ENCODE measurements around the gene COBLL1. TPM values are rescaled to one million over a fixed set of nuclear protein-coding genes. Genes with fewer than 3 reads are reported as not detected.

The COBLL1 gene
- total RNA-seq, 1 experiment from 2014 or later, result 3.6 TPM

DNA sequence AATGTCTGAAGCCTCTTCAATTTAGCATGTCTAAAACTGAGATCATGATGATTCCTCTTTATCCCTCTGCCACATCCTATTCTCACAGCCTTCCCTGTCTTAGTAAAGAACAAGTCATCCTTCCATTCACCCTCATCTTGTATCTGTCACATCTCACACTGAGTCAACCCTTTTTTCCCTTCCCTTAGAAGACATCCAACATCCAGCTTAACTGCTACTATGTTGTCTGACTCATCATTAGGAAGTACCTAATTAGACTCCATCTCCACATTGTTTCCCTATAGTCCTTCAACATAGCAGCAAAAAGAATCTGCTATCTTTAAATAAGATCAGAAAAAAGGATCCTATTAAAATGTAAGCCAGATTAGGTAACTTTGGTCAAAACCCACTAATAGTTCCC, 135.1 kb downstream of the COBLL1 start:
- TF ChIP-seq EZH2phosphoT487 (IDR thresholded peaks at IDR 0.05; ENCODE audit: borderline replicate concordance, low read length) (no peak), EZH2 (IDR thresholded peaks at IDR 0.05; ENCODE audit: low read length, unreplicated experiment) (no peak)
- TF ChIP-seq, protein P1, sequence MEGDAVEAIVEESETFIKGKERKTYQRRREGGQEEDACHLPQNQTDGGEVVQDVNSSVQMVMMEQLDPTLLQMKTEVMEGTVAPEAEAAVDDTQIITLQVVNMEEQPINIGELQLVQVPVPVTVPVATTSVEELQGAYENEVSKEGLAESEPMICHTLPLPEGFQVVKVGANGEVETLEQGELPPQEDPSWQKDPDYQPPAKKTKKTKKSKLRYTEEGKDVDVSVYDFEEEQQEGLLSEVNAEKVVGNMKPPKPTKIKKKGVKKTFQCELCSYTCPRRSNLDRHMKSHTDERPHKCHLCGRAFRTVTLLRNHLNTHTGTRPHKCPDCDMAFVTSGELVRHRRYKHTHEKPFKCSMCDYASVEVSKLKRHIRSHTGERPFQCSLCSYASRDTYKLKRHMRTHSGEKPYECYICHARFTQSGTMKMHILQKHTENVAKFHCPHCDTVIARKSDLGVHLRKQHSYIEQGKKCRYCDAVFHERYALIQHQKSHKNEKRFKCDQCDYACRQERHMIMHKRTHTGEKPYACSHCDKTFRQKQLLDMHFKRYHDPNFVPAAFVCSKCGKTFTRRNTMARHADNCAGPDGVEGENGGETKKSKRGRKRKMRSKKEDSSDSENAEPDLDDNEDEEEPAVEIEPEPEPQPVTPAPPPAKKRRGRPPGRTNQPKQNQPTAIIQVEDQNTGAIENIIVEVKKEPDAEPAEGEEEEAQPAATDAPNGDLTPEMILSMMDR (conservative IDR thresholded peaks at IDR 0.05; ENCODE audit: low read depth, low read length), result no peak
- Histone ChIP-seq H3K36me3 (ENCODE audit: low read depth, low read length) (no peaks in the 10 kb centered on the region), H3K9me3 (ENCODE audit: low read length) (no peaks in the 10 kb centered on the region), H3K9me2 (replicated peaks; ENCODE audit: low read length) (no peaks in the 10 kb centered on the region), H3K4me1 (ENCODE audit: insufficient read depth, low read length) (peaks cover 21% of the 10 kb centered on the region), H4K20me1 (ENCODE audit: low read length) (no peaks in the 10 kb centered on the region), H3K27ac (ENCODE audit: low read length) (no peak overlapping the region), H3K4me3 (ENCODE audit: low read length) (no peak overlapping the region), H3K79me2 (ENCODE audit: low read length) (no peaks in the 10 kb centered on the region), H3K9ac (ENCODE audit: low read length) (no peak overlapping the region), H3F3A (ENCODE audit: low read length, unreplicated experiment) (no peaks in the 10 kb centered on the region), H3K27me3 (ENCODE audit: low read length) (no peaks in the 10 kb centered on the region), H2AFZ (ENCODE audit: low read length) (no peak overlapping the region), H3K4me2 (ENCODE audit: low read length) (no peak overlapping the region)
- intact Hi-C loops (cut with micrococcal nuclease), result no loop called here
- ChIA-PET POLR2A (ENCODE audit: unreplicated experiment) (no interaction called here), CTCF (no interaction called here)
- DNase-seq (peak; percentile 71), ATAC-seq (peak; percentile 80)
- no TSS peak for BruUV-seq (replicated peaks)

DNA sequence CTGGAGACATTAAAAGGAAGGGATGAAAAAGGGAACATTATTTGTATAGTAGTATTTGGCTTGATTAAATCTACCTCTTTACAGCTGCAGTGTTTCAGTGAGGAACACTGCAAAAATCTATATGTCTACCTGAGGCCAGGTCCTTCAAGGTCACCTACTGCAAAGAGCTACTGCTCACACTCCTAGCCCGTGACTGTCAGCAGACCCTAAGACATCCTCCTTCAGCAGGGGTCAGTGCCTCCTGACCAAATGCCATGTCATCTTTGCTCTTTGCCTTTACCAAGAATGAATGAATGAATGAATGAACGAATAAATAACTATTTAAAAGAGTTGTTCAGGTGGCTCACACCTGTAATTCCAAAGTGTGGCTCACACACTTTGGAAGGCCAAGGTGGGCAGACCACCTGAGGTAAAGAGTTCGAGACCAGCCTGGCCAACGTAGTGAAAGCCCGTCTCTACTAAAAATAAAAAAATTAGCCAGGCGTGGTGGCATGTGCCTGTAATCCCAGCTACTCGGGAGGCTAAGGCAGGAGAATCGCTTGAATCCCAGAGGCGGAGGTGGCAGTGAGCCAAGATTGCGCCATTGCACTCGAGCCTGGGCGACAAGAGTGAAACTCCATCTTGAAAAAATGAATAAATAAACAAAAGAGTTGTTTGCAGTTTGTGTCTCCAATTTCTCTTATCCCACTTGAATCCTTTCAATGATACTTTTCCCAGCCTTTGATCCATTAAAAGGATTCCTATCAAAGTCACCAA, 136.0 kb downstream of the COBLL1 start:
- H3K4me1 ChIP-seq (ENCODE audit: insufficient read depth, low read length), result peaks cover 12% of the 10 kb centered on the region; the same call in 1 of the 2 replicates
- DNase-seq (no peak), ATAC-seq (no peak)
- intact Hi-C loops (cut with micrococcal nuclease), result no loop called here
- no peaks in the 10 kb centered on the region for H3K9me3 ChIP-seq (ENCODE audit: low read length)
- H3K36me3 ChIP-seq (ENCODE audit: low read depth, low read length), result no peaks in the 10 kb centered on the region
- no peak overlapping the region for H3K4me2 ChIP-seq (ENCODE audit: low read length)
- no peak overlapping the region for H3K27ac ChIP-seq (ENCODE audit: low read length)
- no peak overlapping the region for H2AFZ ChIP-seq (ENCODE audit: low read length)
- ChIA-PET POLR2A (ENCODE audit: unreplicated experiment) (no interaction called here), CTCF (no interaction called here)
- no peaks in the 10 kb centered on the region for H3K9me2 ChIP-seq (replicated peaks; ENCODE audit: low read length)
- H3K27me3 ChIP-seq (ENCODE audit: low read length), result no peaks in the 10 kb centered on the region
- H3K4me3 ChIP-seq (ENCODE audit: low read length), result no peak overlapping the region
- H4K20me1 ChIP-seq (ENCODE audit: low read length), result no peaks in the 10 kb centered on the region
- H3F3A ChIP-seq (ENCODE audit: low read length, unreplicated experiment), result no peaks in the 10 kb centered on the region
- TF ChIP-seq, protein P1 (conservative IDR thresholded peaks at IDR 0.05; ENCODE audit: low read depth, low read length), result no peak
- H3K79me2 ChIP-seq (ENCODE audit: low read length), result no peaks in the 10 kb centered on the region
- H3K9ac ChIP-seq (ENCODE audit: low read length), result no peak overlapping the region
- BruUV-seq (replicated peaks), result no TSS peak

DNA sequence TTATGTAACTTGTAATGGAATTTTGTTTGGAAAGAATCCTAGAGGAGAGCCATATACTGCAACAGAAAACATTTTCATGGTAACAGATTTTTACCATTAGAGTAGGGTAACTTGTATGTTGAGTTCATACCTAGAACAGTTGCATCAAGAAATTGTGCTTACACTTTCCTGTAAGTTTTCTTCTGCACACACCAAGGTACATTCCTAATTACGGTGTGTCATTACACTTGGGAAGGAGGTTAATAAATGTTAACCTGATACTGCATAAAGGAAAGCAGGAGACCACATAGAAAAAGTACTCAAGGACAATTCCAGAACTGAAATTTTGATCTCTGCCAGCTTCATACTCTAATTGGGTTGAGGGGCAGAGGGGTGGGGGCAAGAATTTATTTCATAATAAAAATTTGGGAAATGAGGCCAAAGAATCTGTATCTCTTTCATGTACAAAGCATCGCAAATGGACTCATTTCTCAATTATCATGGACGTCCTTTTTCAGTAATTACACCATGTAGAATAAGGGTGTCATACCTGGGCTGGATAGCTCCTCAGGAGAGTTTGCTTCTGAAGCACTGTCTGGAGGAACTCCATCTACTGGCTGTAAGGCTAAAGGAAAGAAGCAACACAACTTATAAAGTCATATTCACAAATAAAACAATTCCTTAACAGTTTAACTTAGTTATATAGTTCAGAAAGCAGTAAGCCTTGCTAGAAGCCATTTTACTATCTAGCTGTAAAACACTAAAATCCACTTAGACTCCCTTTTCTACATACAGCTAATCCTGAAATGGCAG, 137.5 kb downstream of the COBLL1 start:
- POLR2A ChIA-PET (ENCODE audit: unreplicated experiment), result no interaction called here
- H3K4me1 ChIP-seq (ENCODE audit: insufficient read depth, low read length), result peaks cover 6% of the 10 kb centered on the region; the same call in 1 of the 2 replicates
- ATAC-seq, result no peak

More for the DNA sequence above, 137.5 kb downstream of the COBLL1 start:
- H3K4me3 ChIP-seq (ENCODE audit: low read length), result no peak overlapping the region
- no peak for DNase-seq
- no peaks in the 10 kb centered on the region for H3K27me3 ChIP-seq (ENCODE audit: low read length)
- no peaks in the 10 kb centered on the region for H3F3A ChIP-seq (ENCODE audit: low read length, unreplicated experiment)
- intact Hi-C loops (cut with micrococcal nuclease), result no loop called here
- no peak overlapping the region for H3K27ac ChIP-seq (ENCODE audit: low read length)
- no peak overlapping the region for H3K9ac ChIP-seq (ENCODE audit: low read length)
- H2AFZ ChIP-seq (ENCODE audit: low read length), result no peak overlapping the region
- no TSS peak for BruUV-seq (replicated peaks)
- H4K20me1 ChIP-seq (ENCODE audit: low read length), result no peaks in the 10 kb centered on the region
- no peaks in the 10 kb centered on the region for H3K9me2 ChIP-seq (replicated peaks; ENCODE audit: low read length)
- TF ChIP-seq, protein P1 (conservative IDR thresholded peaks at IDR 0.05; ENCODE audit: low read depth, low read length), result no peak; the same call in 1 of the 2 replicates
- no peak for TF ChIP-seq EZH2phosphoT487 (IDR thresholded peaks at IDR 0.05; ENCODE audit: borderline replicate concordance, low read length)
- no peak for TF ChIP-seq EZH2 (IDR thresholded peaks at IDR 0.05; ENCODE audit: low read length, unreplicated experiment)
- H3K36me3 ChIP-seq (ENCODE audit: low read depth, low read length), result no peaks in the 10 kb centered on the region
- H3K4me2 ChIP-seq (ENCODE audit: low read length), result no peak overlapping the region
- H3K79me2 ChIP-seq (ENCODE audit: low read length), result no peaks in the 10 kb centered on the region
- H3K9me3 ChIP-seq (ENCODE audit: low read length), result no peaks in the 10 kb centered on the region
- CTCF ChIA-PET, result interaction anchor here (0.5 kb wide), 1 partner anchor 1249 kb away, joined by 3 read pairs; the partner anchor contains the start of gene TTC21B

Measured in PC-3 (cell line).